GM18909 (cell line): Measurements from ENCODE around the gene MGLL.

Experiments
- ATAC-seq: cut with Tn5 transposase; IDR thresholded peaks from one replicate; pipeline ENCODE4 v1.9.1; 2021; ENCODE audit warnings: mild to moderate bottlenecking; ENCODE audit not compliant: unreplicated experiment, poor library complexity

MGLL gene

GRCh38 chr3:127698691-127699415 is 123.5 kb downstream of the MGLL start:
- ATAC-seq: no peak

- no peak for ATAC-seq
Observed at GRCh38 chr3:127698286-127698685, 124.0 kb downstream of the MGLL start.

GRCh38 chr3:127697551-127698240 is 124.6 kb downstream of the MGLL start:
- peak; percentile 56 for ATAC-seq

- no peak for ATAC-seq
Observed at GRCh38 chr3:127694467-127695215, 127.7 kb downstream of the MGLL start.

GRCh38 chr3:127693336-127693843 is 128.9 kb downstream of the MGLL start:
- ATAC-seq: no peak

- ATAC-seq: no peak
Observed at GRCh38 chr3:127692501-127693335, 129.6 kb downstream of the MGLL start.

GRCh38 chr3:127691974-127692373 is 130.3 kb downstream of the MGLL start:
- ATAC-seq: no peak

GRCh38 chr3:127691489-127691888 is 130.8 kb downstream of the MGLL start:
- ATAC-seq: no peak

GRCh38 chr3:127690823-127691452 is 131.4 kb downstream of the MGLL start:
- ATAC-seq: no peak

GRCh38 chr3:127690106-127690505 is 132.2 kb downstream of the MGLL start:
- no peak for ATAC-seq

- no peak for ATAC-seq
Observed at GRCh38 chr3:127689266-127689860, 133.0 kb downstream of the MGLL start.

- ATAC-seq: no peak
Observed at GRCh38 chr3:127688416-127689265, 133.7 kb downstream of the MGLL start.

- no peak for ATAC-seq
Observed at GRCh38 chr3:127688022-127688415, 134.3 kb downstream of the MGLL start.

GRCh38 chr3:127687228-127687737 is 135.0 kb downstream of the MGLL start:
- ATAC-seq: no peak

GRCh38 chr3:127686512-127686894 is 135.8 kb downstream of the MGLL start:
- no peak for ATAC-seq

- ATAC-seq: no peak
Observed at GRCh38 chr3:127685708-127686511, 136.4 kb downstream of the MGLL start.
